Activated naive CD8-positive, alpha-beta T cell (primary cell): ENCODE data around the gene NT5DC1.

Experiments used
- H3K27ac Mint-ChIP-seq: one replicate; pipeline ENCODE4 v1.8.0; 2021; ENCODE audit warnings: mixed read lengths
- H3K27me3 Mint-ChIP-seq: one replicate; pipeline ENCODE4 v1.8.0; 2021; ENCODE audit warnings: mixed read lengths
- H3K36me3 Mint-ChIP-seq: one replicate; pipeline ENCODE4 v1.8.0; 2021; ENCODE audit warnings: mixed read lengths
- H3K4me1 Mint-ChIP-seq: one replicate; pipeline ENCODE4 v1.8.0; 2021; ENCODE audit warnings: low read depth, mixed read lengths
- H3K4me3 Mint-ChIP-seq: one replicate; pipeline ENCODE4 v1.8.0; 2021; ENCODE audit warnings: mild to moderate bottlenecking, mixed read lengths
- H3K9me3 Mint-ChIP-seq: one replicate; pipeline ENCODE4 v1.8.0; 2021; ENCODE audit warnings: low read depth, mixed read lengths

The NT5DC1 gene

GRCh38 chr6:116175344-116175743 is 74.7 kb downstream of the NT5DC1 start:
- Mint-ChIP-seq H3K36me3 (peaks cover 29% of the 10 kb centered on the region), H3K9me3 (peaks cover 18% of the 10 kb centered on the region), H3K4me3 (no peak overlapping the region), H3K27ac (no peak overlapping the region), H3K27me3 (no peaks in the 10 kb centered on the region), H3K4me1 (peaks cover 2% of the 10 kb centered on the region)

- Mint-ChIP-seq H3K27ac (no peak overlapping the region), H3K36me3 (peaks cover 24% of the 10 kb centered on the region), H3K4me1 (peaks cover 2% of the 10 kb centered on the region), H3K27me3 (no peaks in the 10 kb centered on the region), H3K4me3 (no peak overlapping the region), H3K9me3 (peaks cover 18% of the 10 kb centered on the region)
Measured at GRCh38 chr6:116176596-116176995, 75.9 kb downstream of the NT5DC1 start.

- Mint-ChIP-seq H3K9me3 (peaks cover 6% of the 10 kb centered on the region), H3K36me3 (peaks cover 15% of the 10 kb centered on the region), H3K27me3 (no peaks in the 10 kb centered on the region), H3K27ac (no peak overlapping the region), H3K4me3 (no peak overlapping the region), H3K4me1 (peaks cover 2% of the 10 kb centered on the region)
Measured at GRCh38 chr6:116180375-116180774, 79.7 kb downstream of the NT5DC1 start.

DNA sequence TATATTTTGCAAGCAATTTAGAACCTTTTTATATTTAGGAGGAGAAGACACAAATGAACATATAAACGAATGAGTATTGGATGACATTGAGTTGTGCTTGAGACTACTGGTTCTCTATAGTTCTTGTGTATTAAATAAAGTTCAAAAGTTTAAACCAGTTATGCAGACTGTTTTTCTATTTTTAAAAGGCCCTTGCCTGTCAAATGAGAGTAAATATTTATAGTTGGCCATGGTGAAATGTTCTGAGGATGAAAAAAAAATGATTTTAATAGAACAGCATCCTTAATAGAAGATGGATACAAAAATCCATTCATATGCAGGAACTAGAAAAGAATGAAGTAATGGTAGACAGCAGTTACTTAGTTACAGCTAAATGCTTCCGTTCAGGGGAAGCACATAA is 88.8 kb downstream of the NT5DC1 start:
- Mint-ChIP-seq H3K27ac (no peak overlapping the region), H3K4me1 (no peaks in the 10 kb centered on the region), H3K4me3 (no peak overlapping the region), H3K27me3 (no peaks in the 10 kb centered on the region), H3K36me3 (peaks cover 16% of the 10 kb centered on the region), H3K9me3 (no peaks in the 10 kb centered on the region)

GRCh38 chr6:116190550-116190949 is 89.9 kb downstream of the NT5DC1 start:
- H3K27ac Mint-ChIP-seq = no peak overlapping the region
- no peaks in the 10 kb centered on the region for H3K4me1 Mint-ChIP-seq
- H3K36me3 Mint-ChIP-seq = peaks cover 12% of the 10 kb centered on the region
- no peaks in the 10 kb centered on the region for H3K27me3 Mint-ChIP-seq
- no peaks in the 10 kb centered on the region for H3K9me3 Mint-ChIP-seq
- H3K4me3 Mint-ChIP-seq = no peak overlapping the region

DNA sequence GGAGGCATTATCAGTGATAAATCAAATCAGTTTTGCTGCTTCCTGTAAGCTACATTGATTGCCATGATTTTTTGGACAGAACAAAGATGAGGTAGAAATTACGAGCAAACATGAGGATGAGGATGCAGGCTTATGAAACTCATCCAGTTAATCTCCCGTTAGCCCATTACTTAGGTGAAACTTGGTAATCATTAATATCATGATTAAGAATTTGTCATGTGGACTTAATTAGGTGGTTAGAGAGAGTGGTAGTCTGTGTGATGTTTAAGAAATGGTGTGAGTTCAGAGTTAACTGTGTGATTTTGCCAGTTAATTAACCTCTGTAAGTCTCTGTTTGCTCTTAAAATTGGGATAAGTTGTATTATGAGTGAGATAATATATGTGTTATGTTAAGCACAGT is 91.2 kb downstream of the NT5DC1 start:
- no peaks in the 10 kb centered on the region for H3K27me3 Mint-ChIP-seq
- peaks cover 8% of the 10 kb centered on the region for H3K36me3 Mint-ChIP-seq
- no peak overlapping the region for H3K27ac Mint-ChIP-seq
- no peaks in the 10 kb centered on the region for H3K4me1 Mint-ChIP-seq
- H3K4me3 Mint-ChIP-seq = no peak overlapping the region
- H3K9me3 Mint-ChIP-seq = no peaks in the 10 kb centered on the region

DNA sequence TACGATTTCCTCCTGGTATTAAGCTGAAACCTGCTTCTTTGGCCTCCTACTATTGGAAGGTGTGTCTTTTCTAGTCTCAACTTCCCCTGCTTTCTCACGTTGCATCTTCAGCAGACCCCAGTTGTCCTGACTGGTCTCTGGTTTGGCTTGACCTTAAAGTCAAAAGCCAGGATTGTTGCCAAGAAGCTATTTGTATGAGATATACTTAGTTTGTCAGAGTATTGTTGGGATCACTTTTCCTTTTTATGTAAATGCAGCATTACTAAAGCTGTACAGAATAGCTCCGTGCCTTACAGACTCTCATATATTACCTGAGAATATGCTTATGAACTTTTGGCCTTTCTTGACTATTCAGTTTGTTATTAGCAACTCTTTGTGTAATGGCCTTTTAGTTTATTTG is 92.1 kb downstream of the NT5DC1 start:
- Mint-ChIP-seq H3K9me3 (no peaks in the 10 kb centered on the region), H3K4me1 (no peaks in the 10 kb centered on the region), H3K27ac (no peak overlapping the region), H3K27me3 (no peaks in the 10 kb centered on the region), H3K36me3 (peaks cover 12% of the 10 kb centered on the region), H3K4me3 (no peak overlapping the region)

DNA sequence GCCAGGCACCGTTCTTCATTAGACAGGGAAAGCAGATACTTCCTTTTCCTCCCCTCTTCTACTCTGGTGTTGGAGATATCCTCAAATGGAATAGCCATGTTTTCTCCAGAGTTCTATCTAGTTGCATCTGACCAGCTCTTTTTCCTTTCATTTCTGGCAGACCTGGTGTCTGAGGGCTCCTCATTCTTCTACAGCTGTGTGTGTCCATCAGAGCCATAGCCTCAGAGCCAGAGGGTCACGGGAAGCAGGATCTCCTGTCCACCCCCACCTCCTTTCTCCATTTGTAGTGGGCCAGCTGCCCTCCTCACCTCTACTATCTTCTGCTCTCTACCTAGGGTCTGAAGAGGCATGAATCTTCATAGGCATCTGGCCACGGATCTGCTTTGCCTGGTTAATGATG is 96.2 kb downstream of the NT5DC1 start:
- H3K9me3 Mint-ChIP-seq = no peaks in the 10 kb centered on the region
- no peak overlapping the region for H3K4me3 Mint-ChIP-seq
- H3K27ac Mint-ChIP-seq = no peak overlapping the region
- no peaks in the 10 kb centered on the region for H3K27me3 Mint-ChIP-seq
- H3K36me3 Mint-ChIP-seq = peaks cover 6% of the 10 kb centered on the region
- H3K4me1 Mint-ChIP-seq = no peaks in the 10 kb centered on the region

- no peak overlapping the region for H3K27ac Mint-ChIP-seq
Measured at GRCh38 chr6:116200619-116201249, 100.1 kb downstream of the NT5DC1 start.

GRCh38 chr6:116201538-116201937 is 100.9 kb downstream of the NT5DC1 start:
- Mint-ChIP-seq H3K4me1 (no peaks in the 10 kb centered on the region), H3K27ac (no peak overlapping the region), H3K9me3 (no peaks in the 10 kb centered on the region), H3K27me3 (no peaks in the 10 kb centered on the region), H3K36me3 (peaks cover 4% of the 10 kb centered on the region), H3K4me3 (no peak overlapping the region)

More at GRCh38 chr6:116200619-116201249, 100.1 kb downstream of the NT5DC1 start:
- Mint-ChIP-seq H3K9me3 (no peaks in the 10 kb centered on the region), H3K4me1 (no peaks in the 10 kb centered on the region), H3K4me3 (no peak overlapping the region), H3K36me3 (peaks cover 4% of the 10 kb centered on the region), H3K27me3 (no peaks in the 10 kb centered on the region)

GRCh38 chr6:116205281-116205680 is 104.6 kb downstream of the NT5DC1 start:
- Mint-ChIP-seq H3K9me3 (no peaks in the 10 kb centered on the region), H3K27me3 (no peaks in the 10 kb centered on the region), H3K27ac (no peak overlapping the region), H3K4me1 (no peaks in the 10 kb centered on the region), H3K4me3 (no peak overlapping the region), H3K36me3 (no peaks in the 10 kb centered on the region)

GRCh38 chr6:116206231-116206903 is 105.7 kb downstream of the NT5DC1 start:
- Mint-ChIP-seq H3K4me3 (no peak overlapping the region), H3K27ac (no peak overlapping the region), H3K36me3 (no peaks in the 10 kb centered on the region), H3K4me1 (no peaks in the 10 kb centered on the region), H3K9me3 (no peaks in the 10 kb centered on the region), H3K27me3 (no peaks in the 10 kb centered on the region)

- H3K4me3 Mint-ChIP-seq = no peak overlapping the region
- no peaks in the 10 kb centered on the region for H3K4me1 Mint-ChIP-seq
- no peaks in the 10 kb centered on the region for H3K9me3 Mint-ChIP-seq
- H3K27me3 Mint-ChIP-seq = no peaks in the 10 kb centered on the region
- H3K36me3 Mint-ChIP-seq = no peaks in the 10 kb centered on the region
- no peak overlapping the region for H3K27ac Mint-ChIP-seq
Measured at GRCh38 chr6:116208056-116208785, 107.6 kb downstream of the NT5DC1 start.

GRCh38 chr6:116210316-116210715 is 109.7 kb downstream of the NT5DC1 start:
- Mint-ChIP-seq H3K4me3 (no peak overlapping the region), H3K27ac (no peak overlapping the region), H3K9me3 (no peaks in the 10 kb centered on the region), H3K27me3 (no peaks in the 10 kb centered on the region), H3K4me1 (no peaks in the 10 kb centered on the region), H3K36me3 (no peaks in the 10 kb centered on the region)

DNA sequence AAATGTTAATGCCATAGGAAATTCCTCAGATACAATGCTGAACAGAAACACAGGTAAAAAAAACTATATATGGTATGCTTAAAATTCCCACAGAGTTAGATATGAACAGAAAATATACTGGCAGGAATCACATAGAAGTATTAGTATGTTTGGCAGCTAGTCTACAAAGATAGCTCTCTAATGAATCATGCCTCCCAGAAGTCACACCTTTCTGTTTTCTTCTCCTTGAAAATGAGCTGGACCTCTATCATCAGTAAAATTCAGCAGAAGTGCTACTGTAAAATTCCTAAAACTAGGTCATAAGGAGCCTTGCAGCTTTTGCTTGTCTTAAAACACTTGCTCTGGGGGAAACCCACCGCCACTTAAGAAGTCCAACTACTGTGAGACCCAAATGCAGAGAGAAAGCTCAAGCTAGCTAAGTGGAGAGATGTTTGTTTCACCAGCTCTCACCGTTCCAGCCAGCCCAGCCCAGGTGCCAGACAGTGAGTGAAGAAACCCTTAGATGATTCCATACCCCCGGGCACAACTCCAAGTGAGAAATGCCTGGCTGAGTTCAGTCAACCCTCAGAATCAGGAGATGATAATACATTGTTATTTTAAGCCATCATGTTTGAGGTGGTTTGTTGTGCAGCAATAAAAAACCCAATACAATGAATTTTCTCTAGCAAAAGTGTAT is 110.2 kb downstream of the NT5DC1 start:
- Mint-ChIP-seq H3K27me3 (no peaks in the 10 kb centered on the region), H3K36me3 (no peaks in the 10 kb centered on the region)

More for the DNA sequence above, 110.2 kb downstream of the NT5DC1 start:
- no peak overlapping the region for H3K4me3 Mint-ChIP-seq
- H3K9me3 Mint-ChIP-seq = no peaks in the 10 kb centered on the region
- no peak overlapping the region for H3K27ac Mint-ChIP-seq
- no peaks in the 10 kb centered on the region for H3K4me1 Mint-ChIP-seq
